GM10248 (cell line): ENCODE measurements around the gene ZNRD2.

ENCODE experiments used
- CTCF ChIA-PET: fragments of 300-600 bp; sonication (Branson Sonifier 250); formaldehyde crosslinking; extraction: SDS; loops from one replicate; lab custom pipeline; 2021; ENCODE audit warnings: antibody characterized with exemption; lab: Yijun Ruan, JAX
- POLR2A ChIA-PET: fragments of 350-650 bp; sonication (Branson Sonifier 250); formaldehyde crosslinking; extraction: SDS; loops from one replicate; lab custom pipeline; 2020; ENCODE audit warnings: antibody characterized with exemption; lab: Yijun Ruan, JAX
- DNase-seq: peaks from one replicate; pipeline ENCODE4 v3.0.0; 2012; ENCODE audit errors: extremely low spot score
- TF ChIP-seq, protein P1 (sequence below): IDR thresholded peaks from 2 replicates; pipeline ENCODE4 v1.5.1; 2012; ENCODE audit warnings: mild to moderate bottlenecking, low read depth; ENCODE audit errors: extremely low read depth, missing control alignments, control extremely low read depth

The ZNRD2 gene

DNA sequence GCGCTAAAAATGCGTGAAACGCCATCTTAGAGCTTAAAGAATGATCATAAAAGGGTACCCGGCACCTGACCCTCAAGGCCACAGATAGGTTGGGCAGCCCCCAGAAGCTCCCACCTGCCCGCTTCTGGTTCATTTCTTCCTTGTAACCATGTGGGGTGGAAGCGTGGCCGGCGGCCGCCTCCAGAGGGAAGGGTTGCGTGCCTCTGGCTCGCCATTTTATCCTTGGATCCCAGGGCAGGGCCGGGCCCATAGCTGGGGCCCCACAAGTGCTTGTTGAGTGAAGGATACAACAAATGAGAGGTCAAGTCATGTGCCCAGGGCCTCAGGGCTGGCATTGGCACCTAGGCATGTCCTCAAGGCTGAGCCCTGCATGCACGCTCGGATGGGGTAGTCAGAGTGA, 51.2 kb downstream of the ZNRD2 start:
- CTCF ChIA-PET, result interaction anchor here (1.1 to 1.5 kb wide), 2 partner anchors 16 to 446 kb away, joined by 3 to 6 read pairs; partner anchors contain the start of gene SIPA1
- DNase-seq, result no peak
- TF ChIP-seq, protein P1, sequence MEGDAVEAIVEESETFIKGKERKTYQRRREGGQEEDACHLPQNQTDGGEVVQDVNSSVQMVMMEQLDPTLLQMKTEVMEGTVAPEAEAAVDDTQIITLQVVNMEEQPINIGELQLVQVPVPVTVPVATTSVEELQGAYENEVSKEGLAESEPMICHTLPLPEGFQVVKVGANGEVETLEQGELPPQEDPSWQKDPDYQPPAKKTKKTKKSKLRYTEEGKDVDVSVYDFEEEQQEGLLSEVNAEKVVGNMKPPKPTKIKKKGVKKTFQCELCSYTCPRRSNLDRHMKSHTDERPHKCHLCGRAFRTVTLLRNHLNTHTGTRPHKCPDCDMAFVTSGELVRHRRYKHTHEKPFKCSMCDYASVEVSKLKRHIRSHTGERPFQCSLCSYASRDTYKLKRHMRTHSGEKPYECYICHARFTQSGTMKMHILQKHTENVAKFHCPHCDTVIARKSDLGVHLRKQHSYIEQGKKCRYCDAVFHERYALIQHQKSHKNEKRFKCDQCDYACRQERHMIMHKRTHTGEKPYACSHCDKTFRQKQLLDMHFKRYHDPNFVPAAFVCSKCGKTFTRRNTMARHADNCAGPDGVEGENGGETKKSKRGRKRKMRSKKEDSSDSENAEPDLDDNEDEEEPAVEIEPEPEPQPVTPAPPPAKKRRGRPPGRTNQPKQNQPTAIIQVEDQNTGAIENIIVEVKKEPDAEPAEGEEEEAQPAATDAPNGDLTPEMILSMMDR, result no peak
- POLR2A ChIA-PET, result no interaction called here
